Uterus (tissue), 2 donors: Measurements from ENCODE around the gene PDE6A.

Source experiments
- POLR2A ChIP-seq, 2 donors: fragments of 450-650 bp; IDR thresholded peaks; one replicate each; pipeline ENCODE4 v1.6.1; 2016; ENCODE audit warnings: antibody characterized with exemption in 2 of 2, mild to moderate bottlenecking in 1 of 2, moderate library complexity in 1 of 2
- TF ChIP-seq, protein P1 (sequence below), 4 experiments: fragments of 200-600 bp in 2 of 4; fragments of 450-650 bp in 2 of 4; sonication (generic) in 2 of 4; IDR thresholded peaks; one replicate each; pipeline ENCODE4 v1.5.1; 2016 to 2019; ENCODE audit warnings: antibody characterized with exemption in 4 of 4, mild to moderate bottlenecking in 2 of 4, moderate library complexity in 1 of 4

DNA sequence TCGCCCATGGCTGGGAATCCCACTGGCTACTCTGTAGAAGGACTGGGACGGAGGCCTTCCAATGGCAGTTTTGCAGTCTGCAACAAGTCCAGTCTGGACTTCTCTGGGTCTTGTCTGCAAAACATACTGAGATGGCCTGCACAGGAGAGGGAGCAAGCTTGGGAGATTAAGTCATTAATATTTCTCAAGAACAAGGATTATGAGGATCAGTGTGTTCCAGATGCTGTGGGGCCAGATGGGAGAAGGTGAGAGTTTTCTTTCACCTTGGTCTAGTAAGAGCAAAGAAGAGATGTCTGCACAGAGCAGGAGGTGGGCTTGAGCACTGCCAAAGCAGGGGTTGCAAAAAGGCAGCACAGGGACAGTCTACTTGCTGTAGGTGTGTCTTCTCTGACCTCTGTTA is at the start of gene PDE6A:
- TF ChIP-seq, protein P1, sequence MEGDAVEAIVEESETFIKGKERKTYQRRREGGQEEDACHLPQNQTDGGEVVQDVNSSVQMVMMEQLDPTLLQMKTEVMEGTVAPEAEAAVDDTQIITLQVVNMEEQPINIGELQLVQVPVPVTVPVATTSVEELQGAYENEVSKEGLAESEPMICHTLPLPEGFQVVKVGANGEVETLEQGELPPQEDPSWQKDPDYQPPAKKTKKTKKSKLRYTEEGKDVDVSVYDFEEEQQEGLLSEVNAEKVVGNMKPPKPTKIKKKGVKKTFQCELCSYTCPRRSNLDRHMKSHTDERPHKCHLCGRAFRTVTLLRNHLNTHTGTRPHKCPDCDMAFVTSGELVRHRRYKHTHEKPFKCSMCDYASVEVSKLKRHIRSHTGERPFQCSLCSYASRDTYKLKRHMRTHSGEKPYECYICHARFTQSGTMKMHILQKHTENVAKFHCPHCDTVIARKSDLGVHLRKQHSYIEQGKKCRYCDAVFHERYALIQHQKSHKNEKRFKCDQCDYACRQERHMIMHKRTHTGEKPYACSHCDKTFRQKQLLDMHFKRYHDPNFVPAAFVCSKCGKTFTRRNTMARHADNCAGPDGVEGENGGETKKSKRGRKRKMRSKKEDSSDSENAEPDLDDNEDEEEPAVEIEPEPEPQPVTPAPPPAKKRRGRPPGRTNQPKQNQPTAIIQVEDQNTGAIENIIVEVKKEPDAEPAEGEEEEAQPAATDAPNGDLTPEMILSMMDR (IDR thresholded peaks at IDR 0.05), result no peak
- no peak for TF ChIP-seq POLR2A (IDR thresholded peaks at IDR 0.05)
